ENCODE results near the gene TSHZ2.
"Not testable (repeated sequence)": the region's sequence is repeated elsewhere in the genome, so short reads cannot be mapped to it uniquely, and the experiment has no call there.

TSHZ2 gene

DNA sequence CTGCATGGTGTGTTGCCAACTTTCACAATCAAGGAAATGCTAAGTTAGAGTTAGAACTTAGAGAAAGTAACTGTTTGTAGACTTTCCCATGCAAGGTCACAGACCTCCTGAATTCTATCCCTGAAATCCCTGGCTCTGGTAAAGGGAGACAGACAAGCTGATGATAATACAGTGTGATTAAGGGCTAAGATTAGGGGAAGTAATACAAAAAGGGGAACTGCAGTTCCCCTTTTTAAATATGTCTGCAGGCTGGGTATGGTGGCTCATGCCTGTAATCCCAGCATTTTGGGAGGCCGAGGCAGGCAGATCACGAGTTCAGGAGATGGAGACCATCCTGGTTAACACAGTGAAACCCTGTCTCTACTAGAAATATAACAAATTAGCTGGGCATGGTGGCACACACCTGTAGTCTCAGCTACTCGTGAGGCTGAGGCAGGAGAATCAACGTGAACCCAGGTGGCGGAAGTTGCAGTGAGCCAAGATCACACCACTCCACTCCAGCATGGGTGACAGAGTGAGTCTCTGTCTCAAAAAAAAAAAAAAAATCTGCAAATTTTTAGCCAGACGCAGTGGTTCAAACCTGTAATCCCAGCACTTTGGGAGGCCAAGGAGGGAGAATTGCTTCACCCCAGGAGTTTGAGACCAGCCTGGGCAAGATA is 560.6 kb downstream of the TSHZ2 start:
- not testable (repeated sequence) for DNase-seq

DNA sequence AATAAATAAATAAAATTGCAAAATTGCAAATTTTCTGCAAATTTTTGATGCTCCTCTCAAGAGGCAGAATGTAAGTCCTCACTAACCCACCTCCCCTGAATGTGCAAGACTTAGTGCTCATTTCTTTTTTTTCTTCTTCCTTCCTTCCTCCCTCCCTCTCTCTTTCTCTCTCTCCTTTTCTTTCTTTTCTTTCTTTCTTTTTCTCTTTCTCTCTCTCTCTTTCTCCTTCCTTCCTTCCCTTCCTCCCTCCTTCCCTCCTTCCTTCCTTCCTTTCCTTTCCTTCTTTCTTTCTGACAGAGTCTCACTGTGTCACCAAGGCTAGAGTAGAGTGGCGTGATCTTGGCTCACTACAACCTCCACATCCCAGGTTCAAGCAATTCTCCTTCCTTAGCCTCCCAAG is 561.3 kb downstream of the TSHZ2 start:
- DNase-seq = no peak

DNA sequence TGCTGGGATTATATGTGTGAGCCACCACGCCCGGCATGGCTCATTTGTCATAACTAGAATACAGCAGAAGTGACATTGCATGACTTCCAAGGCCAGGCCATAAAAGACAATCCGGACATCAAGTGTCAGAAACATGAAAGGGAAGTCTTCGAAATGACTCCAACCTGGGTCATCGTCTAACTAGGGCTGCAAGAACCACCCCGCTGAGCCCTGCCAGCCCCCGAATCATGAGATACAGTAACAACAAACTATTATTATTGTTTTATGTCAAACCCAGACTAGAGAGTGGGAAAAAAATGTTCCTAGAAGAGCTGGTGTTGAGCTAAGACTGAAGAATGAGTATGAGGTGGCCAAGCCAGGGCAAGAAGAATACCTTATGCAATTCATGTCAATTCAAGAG is 561.9 kb downstream of the TSHZ2 start:
- no peak for DNase-seq

DNA sequence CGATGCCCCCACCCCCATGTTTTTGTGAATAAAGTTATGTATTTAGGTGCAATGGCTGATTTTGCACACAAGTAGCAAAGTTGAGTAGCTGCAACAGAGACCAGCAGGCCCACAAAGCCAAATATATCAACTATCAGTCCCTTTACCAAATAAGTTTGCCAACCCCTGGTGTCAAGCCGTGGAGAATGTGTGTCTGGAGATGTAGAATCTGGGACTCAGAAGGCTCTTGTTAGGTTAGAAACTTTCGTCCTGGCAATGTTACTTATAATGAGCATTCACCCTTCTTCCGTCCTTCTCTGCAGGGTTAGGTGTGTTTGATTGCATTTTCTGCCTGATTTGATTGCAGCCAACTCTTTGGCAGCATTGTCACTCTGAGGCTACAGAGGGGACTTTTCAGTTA is 563.7 kb downstream of the TSHZ2 start:
- DNase-seq = no peak

DNA sequence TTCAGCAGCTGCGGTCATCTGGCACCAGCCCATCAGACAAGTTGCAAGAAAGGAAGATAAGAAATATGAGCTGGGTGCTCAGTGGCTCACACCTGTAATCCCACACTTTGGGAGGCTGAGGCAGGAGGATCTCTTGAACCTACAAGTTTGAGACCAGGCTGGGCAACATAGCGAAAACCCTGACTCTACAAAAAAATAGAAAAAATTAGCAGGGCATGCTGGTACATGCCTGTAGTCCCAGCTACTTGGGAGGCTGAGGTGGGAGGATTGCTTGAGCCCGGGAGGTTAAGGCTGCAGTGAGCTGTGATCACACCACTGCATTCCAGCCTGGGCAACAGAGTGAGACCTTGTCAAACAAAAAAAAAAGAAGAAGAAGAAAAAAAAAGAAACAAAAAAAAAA is 564.2 kb downstream of the TSHZ2 start:
- DNase-seq = not testable (repeated sequence)

DNA sequence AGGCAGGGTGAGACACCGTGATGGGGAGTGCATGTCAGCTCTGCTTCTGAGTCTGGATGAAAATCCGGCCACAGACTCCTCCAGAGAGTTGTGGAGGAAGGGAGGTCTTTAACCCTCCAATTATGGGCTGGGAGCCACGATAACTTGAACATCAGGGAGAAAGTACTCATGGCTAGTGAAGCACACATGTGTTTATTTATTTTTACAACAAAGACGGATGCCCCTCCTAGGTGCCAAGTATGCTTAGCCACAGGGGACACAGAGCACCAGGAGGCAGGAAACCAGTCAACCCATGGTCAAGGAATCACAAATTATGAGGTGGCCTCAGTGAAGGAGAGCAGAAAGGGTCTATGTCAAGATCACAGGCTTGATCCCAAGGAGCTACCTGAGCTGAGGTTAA is 567.4 kb downstream of the TSHZ2 start:
- DNase-seq = no peak

Measured in SHP77 treated with DMSO at 0.1 percent for 48 hours (cell line).